GM12865 (cell line): ENCODE results near the gene SOST.

Source experiments
- DNase-seq: peaks from one replicate; pipeline ENCODE4 v3.0.0; 2010; ENCODE audit warnings: low read depth
- H3K4me3 ChIP-seq: 2 replicates; pipeline ENCODE4 v1.5.1; 2011; ENCODE audit warnings: mild to moderate bottlenecking, low read depth, low read length, control low read depth
- CTCF ChIP-seq: IDR thresholded peaks from 2 replicates; pipeline ENCODE4 v1.5.1; 2011; ENCODE audit warnings: low read length, control low read depth, low read depth, inconsistent platforms; ENCODE audit not compliant: insufficient read depth; ENCODE audit errors: missing control alignments

SOST gene

GRCh38 chr17:43756201-43756600 lies 2.4 kb downstream of the SOST start:
- no peak overlapping the region for H3K4me3 ChIP-seq
- TF ChIP-seq CTCF: no peak
- DNase-seq: no peak

DNA sequence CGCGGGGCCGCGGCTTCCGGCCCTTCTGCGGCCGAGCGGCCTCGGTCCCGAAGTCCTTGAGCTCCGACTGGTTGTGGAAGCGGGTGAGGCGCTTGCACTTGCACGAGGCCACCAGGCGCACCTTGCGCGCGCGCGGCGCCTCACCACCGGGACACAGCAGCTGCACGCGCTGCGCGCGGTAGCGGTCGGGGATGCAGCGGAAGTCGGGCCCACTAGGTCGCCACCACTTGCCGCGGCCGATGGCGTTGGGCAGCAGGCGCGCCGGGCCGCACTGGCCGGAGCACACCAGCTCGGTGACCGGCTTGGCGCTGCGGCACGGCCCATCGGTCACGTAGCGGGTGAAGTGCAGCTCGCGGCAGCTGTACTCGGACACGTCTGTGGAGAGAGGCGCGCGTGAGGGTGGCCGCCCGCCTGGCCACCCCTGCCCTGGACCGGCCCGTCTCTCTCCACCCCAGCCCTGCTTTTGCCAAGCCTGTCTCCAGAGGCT lies 3.2 kb downstream of the SOST start:
- no peak for TF ChIP-seq CTCF
- no peak overlapping the region for H3K4me3 ChIP-seq
- peak; percentile 16 for DNase-seq

DNA sequence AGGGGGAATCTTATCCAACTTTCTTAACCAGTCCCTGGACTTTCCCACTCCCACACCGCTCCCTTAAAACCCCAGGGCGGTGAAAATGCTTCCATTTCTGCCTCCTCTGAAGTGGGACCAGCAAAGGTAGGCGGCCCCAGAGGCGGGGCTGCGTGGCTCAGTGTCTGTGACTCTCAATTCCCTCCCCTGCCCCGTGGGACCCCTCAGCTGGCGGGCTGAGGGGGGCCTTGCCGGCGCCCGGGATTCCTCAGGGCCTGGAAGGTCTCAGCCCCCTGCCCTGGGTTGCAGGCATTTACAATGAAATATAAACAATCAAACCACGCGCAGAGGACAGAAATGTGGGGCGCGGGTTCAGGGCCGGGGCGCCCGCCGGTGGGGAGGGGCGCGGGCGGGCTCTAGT lies 3.6 kb downstream of the SOST start:
- no peak for DNase-seq
- H3K4me3 ChIP-seq: no peak overlapping the region
- no peak for TF ChIP-seq CTCF

DNA sequence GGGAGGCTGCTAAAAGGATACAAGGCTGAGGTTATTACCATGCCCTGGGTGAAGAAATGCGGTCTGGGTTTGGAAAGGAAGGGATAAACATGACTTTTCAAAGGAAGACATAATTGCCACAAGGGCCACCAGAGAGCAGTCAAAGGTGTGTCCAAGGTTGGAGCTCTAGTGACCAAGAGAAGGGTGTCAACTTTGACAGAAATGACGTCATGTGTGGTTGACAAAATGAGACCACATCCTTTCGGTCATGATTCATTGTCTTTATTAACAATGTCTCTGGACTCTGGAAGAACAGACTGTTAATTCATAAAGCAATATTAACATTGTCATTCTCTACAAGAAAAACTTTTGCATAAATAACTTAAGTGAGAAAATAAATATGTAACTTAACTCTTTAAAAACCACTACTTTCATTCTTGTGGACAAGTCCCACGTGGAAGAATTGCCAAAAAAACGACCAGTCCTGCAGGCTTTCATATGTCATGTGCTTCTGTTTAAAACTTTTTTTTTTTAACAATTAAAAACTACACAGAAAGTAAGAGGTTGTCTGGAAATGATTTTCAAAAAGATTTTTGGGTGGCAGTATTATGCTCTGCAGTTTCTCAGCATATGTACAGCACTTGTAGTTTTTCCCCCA lies 5.0 kb downstream of the SOST start:
- DNase-seq: peak; percentile 37
- no peak for TF ChIP-seq CTCF
- no peak overlapping the region for H3K4me3 ChIP-seq

GRCh38 chr17:43750153-43750552 lies 8.4 kb downstream of the SOST start:
- DNase-seq: no peak

GRCh38 chr17:43745541-43745940 lies 13.1 kb downstream of the SOST start:
- no peak overlapping the region for H3K4me3 ChIP-seq
- DNase-seq: no peak
- no peak for TF ChIP-seq CTCF

More at GRCh38 chr17:43750153-43750552, 8.4 kb downstream of the SOST start:
- no peak for TF ChIP-seq CTCF
- no peak overlapping the region for H3K4me3 ChIP-seq

DNA sequence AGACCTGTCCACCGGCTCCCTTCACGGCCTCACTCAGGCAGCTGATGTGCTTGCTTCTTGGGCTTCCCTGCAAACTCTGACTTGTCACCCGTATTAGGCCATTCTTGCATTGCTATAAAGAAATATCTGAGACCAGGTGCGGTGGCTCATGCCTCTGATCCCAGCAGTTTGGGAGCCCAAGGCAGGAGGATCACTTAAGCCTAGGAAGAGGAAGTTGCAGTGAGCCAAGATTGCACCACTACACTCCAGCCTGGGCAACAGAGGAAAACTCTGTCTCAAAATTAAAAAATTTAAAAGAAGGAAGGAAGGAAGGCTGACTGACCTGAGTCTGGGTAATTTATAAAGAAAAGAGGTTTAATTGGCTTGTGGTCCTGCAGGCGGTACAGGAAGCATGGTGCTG lies 17.0 kb downstream of the SOST start:
- no peak for DNase-seq
- no peak overlapping the region for H3K4me3 ChIP-seq
- no peak for TF ChIP-seq CTCF
